Measurements from ENCODE around the gene NAA60.

DNA sequence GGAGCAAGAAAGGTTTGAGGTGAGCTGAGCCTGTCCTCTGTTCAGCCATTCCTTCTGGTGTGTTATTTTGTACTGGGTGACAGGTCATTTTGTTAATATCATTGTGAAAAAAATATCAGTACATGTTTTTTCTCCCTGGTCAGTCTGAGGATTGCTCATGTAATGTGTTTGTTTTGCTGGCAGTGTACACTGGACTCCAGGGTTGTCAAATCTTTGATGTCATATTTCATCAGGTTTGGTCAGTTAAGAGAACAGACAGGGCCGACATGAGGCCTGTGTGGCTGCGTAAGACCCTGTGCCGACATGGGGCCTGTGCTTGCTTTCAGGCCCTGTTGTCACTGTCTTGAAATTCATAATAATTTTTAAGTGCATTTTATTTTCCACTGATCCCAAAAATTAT, 79.8 kb downstream of the NAA60 start:
- TF ChIP-seq, protein P1, sequence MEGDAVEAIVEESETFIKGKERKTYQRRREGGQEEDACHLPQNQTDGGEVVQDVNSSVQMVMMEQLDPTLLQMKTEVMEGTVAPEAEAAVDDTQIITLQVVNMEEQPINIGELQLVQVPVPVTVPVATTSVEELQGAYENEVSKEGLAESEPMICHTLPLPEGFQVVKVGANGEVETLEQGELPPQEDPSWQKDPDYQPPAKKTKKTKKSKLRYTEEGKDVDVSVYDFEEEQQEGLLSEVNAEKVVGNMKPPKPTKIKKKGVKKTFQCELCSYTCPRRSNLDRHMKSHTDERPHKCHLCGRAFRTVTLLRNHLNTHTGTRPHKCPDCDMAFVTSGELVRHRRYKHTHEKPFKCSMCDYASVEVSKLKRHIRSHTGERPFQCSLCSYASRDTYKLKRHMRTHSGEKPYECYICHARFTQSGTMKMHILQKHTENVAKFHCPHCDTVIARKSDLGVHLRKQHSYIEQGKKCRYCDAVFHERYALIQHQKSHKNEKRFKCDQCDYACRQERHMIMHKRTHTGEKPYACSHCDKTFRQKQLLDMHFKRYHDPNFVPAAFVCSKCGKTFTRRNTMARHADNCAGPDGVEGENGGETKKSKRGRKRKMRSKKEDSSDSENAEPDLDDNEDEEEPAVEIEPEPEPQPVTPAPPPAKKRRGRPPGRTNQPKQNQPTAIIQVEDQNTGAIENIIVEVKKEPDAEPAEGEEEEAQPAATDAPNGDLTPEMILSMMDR (IDR thresholded peaks at IDR 0.05) = no peak
- no peak for TF ChIP-seq POLR2A (IDR thresholded peaks at IDR 0.05)

All from Peyer's patch (tissue), 4 donors.